GM19463 (cell line): ENCODE measurements around the gene DCAF17.

ENCODE experiments used
- ATAC-seq: cut with Tn5 transposase; IDR thresholded peaks from one replicate; pipeline ENCODE4 v1.9.1; 2021; ENCODE audit warnings: mild to moderate bottlenecking, moderate library complexity; ENCODE audit not compliant: unreplicated experiment

DCAF17 gene, protein sequence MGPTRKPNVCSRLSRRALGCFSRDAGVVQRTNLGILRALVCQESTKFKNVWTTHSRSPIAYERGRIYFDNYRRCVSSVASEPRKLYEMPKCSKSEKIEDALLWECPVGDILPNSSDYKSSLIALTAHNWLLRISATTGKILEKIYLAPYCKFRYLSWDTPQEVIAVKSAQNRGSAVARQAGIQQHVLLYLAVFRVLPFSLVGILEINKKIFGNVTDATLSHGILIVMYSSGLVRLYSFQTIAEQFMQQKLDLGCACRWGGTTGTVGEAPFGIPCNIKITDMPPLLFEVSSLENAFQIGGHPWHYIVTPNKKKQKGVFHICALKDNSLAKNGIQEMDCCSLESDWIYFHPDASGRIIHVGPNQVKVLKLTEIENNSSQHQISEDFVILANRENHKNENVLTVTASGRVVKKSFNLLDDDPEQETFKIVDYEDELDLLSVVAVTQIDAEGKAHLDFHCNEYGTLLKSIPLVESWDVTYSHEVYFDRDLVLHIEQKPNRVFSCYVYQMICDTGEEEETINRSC

GRCh38 chr2:171434013-171434989 lies at the start of gene DCAF17:
Gene DCAF17, plus strand, starts transcription at chr2:171434226. Its CDS starts 352 bp downstream, at chr2:171434578.
- ATAC-seq, result peak; percentile 88

- ATAC-seq, result no peak
These were observed 47.4 kb upstream of the DCAF17 start for GRCh38 chr2:171386627-171387026.

DNA sequence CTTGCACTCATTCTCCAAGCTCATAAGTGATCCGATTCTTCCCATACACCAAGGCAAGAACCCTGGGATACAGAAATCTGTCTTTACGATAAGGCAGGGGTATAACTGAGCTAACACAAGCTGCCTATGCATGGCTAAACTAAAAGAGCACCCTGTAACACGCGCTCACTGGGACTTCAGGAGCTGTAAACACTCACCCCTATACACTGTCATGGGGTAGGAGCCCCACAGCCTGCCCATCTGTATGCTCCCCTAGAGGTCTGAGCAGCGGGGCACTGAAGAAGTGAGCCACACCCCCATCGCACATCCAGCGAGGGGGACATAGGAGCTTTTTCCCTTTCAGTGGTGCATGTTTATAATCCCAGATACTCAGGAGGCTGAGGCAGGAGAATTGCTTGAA lies 47.0 kb upstream of the DCAF17 start:
- ATAC-seq, result no peak

- peak; percentile 74 for ATAC-seq
These were observed 44.7 kb upstream of the DCAF17 start for GRCh38 chr2:171389325-171389724.

- ATAC-seq, result peak; percentile 9
These were observed 44.2 kb upstream of the DCAF17 start for GRCh38 chr2:171389780-171390179.

DNA sequence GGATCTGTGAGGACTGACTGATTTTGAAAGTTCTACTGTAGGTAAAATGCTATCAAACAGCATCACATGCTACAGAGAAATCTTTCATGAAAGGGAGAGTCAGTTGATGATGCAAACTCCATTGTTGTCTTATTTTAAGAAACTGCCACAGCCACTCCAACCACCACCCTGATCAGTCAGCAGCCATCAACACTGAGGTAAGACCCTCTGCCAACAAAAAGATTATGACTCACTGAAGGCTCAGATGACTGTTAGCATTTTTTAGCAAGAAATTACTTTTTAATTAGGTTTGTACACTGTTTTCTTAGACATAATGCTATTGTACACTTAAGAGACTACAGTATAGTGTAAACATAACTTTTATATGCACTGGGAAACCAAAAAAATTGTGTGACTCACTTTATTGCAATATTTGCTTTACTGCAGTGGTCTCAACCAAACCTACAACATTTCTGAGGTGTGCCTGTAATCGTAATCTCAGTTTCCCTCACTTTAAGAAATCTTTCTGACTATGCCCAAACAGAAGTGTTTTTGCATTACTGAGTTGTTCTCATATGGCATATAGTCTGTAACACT lies 43.0 kb upstream of the DCAF17 start:
- ATAC-seq, result no peak

DNA sequence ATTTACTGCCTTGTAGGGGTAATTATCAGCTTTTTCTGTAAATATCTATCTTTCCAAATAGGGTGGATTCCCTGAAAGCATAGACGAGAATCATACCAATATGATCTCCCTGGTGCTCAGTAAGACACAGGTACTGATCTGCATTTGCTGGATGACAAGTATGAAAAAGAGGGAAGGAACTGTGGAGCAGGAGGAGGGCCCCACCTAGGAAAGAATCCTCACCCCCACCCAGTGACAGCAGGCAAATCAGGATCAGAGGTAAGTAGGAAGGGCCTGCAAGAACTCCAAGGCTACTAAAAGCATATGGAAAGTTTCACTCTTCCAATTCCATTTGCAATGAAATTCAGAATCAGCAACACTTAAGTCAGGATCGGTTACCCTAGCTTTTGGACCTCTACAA lies 42.5 kb upstream of the DCAF17 start:
- ATAC-seq, result no peak

DNA sequence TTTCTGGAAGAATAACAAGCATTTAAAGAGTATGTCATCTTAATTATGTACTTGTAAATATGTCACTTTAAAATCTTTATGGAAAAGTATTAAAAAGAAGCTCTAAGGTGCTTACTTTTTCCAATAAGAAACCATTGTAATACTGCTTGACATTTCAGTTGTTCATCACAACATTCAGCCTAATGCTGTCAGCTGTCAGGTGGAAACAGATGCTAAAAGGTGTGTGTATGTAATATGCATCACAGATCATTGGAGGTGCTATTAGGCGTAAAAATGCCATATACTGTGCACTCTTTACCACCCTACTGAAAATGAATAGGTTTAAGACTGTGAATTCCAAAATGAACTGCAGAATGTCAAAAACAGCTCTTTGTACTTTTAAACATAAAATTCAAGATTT lies 40.5 kb upstream of the DCAF17 start:
- no peak for ATAC-seq

GRCh38 chr2:171394164-171394740 lies 39.8 kb upstream of the DCAF17 start:
- no peak for ATAC-seq

GRCh38 chr2:171399292-171399691 lies 34.7 kb upstream of the DCAF17 start:
- ATAC-seq, result no peak

- no peak for ATAC-seq
These were observed 33.6 kb upstream of the DCAF17 start for GRCh38 chr2:171400395-171400794.

DNA sequence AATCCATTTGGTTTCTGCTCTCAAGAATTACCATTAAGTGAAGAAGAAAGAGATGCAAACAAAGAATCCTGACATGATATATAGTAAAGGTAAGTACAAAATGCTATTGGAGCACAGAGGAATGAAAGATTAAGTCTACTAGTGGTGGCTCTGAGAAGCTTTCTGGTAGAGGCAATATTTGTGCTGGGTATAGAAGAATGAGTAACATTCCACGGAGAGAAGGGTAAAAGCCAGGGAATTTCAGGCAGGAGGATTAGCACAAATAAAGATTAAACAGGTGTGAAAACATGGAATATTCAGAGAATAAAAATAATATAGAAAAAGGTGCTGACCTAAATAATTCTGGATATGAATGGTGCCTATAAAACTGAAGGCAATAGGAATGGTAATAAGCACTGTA lies 32.1 kb upstream of the DCAF17 start:
- ATAC-seq, result no peak

DNA sequence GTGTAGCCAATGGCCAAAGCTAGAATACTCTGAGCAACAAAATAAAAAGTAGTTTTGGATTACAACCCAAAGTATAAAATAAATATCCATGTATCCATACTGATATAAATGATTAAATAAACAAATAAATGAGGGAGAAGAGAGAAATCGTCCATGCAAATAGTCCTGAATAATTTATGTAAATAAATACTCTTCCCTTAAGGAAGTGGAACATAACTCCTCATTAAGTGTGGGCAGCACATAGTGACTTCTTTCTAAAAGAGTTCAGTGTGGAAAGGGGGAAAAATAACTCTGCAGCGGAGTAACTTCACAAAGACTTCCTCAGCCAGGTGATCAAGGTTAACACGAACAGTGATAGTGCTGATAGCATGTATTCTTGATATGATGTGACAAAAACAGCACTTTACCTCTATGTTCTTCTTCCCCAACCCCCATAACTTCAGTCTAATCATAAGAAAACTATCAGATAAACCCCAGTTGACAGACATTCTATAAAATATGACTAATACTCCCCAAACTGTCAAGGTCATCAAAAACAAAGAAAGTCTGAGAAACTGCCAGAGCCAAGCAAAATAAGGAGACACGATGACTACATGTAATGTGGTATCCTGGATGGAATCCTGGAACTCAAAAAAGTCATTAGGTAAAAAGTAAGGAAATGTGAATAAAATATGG lies 31.0 kb upstream of the DCAF17 start:
- no peak for ATAC-seq

DNA sequence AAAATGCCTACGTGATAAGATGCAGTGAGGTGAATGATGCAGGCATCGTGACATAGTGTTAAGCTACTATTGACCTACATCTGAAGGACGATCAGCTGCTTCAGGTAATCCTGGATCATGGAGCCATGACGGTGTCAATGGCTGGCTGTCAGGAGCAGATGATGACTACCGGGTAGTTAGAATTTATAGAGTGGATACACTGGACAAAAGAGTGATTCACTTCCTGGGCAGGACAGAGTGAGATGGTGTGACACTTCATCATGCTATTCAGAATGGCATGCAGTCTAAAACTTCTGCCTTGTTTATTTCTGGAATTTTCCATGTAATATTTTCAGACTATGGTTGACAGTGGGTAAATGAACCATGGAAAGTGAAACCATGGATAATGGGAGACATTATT lies 29.8 kb upstream of the DCAF17 start:
- ATAC-seq, result no peak

GRCh38 chr2:171404719-171405118 lies 29.3 kb upstream of the DCAF17 start:
- ATAC-seq, result no peak

DNA sequence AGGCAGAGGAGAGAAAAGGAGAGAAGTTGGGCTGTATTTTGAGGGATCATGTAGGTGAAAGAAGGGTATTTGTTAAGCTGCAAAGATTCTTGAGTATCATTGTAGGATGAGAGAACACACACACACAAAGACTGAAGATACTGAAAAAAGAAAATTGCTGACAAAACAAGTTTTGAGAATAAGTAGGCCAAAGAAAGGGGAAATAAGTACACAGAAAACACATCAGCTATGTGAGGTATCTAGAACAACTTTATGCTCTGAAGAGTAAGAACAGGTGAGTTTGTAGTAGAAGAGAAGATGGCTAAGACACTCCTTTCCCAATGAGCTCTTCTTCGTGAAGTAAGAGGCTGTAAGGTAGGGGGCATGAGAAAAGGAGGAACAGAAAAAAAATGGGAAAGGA lies 28.5 kb upstream of the DCAF17 start:
- ATAC-seq, result no peak

- ATAC-seq, result peak; percentile 45
These were observed 28.0 kb upstream of the DCAF17 start for GRCh38 chr2:171406044-171406443.

DNA sequence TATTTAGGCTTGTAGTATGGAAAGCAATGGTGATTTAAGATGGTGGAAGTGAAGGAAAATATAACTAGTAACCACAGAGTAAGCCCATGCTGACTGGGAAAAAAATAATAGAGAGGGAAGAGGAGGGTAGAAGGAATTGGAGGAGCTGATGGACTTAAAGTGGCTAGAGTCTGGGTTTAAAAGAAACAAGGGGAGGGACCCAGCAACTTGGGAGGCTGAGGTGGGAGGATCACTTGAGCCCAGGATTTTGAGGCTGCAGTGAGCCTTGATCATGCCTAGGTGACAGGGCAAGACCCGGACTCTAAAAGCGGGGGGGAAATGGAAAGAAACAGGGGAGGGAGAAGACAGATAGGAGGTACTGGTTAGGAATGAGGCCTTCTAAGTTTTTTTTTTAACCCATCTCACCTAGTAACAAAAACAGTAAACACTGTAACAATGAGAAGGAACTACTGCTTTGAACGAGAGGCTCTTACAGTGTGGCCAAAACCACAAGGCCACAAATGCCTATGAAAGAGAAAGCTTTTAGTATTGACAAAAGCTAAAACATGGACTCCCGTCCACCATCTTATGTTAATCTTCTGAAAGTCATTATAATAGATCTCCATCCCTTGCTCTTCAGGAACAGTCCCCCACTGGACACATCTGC lies 26.9 kb upstream of the DCAF17 start:
- peak; percentile 73 for ATAC-seq

- ATAC-seq, result no peak
These were observed 26.4 kb upstream of the DCAF17 start for GRCh38 chr2:171407676-171408044.

- ATAC-seq, result no peak
These were observed 24.5 kb upstream of the DCAF17 start for GRCh38 chr2:171409436-171409971.
